8988T (cell line): ENCODE measurements around the gene STK11.

Experiments
- DNase-seq: peaks from one replicate; pipeline ENCODE4 v3.0.0; 2011

Gene STK11

DNA sequence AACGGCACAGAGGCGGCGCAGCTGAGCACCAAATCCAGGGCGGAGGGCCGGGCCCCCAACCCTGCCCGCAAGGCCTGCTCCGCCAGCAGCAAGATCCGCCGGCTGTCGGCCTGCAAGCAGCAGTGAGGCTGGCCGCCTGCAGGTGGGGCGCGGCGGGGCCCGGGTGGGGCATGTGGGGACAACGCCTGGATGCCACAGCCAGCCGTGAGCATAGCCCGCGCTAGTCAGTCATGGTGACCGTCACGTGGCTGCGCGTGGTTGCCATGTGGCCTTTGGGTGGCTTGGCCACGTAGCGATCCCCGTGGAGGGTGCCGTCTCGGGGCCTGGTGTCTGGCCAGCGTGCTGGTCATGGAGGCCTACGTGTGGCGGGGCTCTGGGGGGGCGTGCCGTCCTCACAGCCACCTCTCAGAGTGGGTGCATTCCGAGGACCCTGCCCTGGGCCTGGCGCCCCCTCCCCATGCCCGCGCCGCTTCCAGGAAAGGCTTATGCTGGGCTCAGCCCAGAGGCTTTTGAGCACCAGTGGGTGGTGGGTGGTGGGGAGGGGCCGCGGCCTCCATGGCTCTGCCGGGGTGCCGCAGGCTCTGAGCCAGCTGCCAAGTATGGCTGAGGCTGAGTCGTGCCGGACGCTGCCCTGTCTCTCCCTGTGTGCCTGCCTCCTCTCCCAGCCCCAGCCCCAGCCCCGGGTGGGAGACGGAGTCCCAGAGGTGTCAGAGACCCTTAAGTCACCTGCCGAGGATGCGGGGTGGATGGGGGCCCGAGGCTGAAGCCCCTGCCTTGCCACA lies 21.1 kb downstream of the STK11 start:
- DNase-seq = no peak

DNA sequence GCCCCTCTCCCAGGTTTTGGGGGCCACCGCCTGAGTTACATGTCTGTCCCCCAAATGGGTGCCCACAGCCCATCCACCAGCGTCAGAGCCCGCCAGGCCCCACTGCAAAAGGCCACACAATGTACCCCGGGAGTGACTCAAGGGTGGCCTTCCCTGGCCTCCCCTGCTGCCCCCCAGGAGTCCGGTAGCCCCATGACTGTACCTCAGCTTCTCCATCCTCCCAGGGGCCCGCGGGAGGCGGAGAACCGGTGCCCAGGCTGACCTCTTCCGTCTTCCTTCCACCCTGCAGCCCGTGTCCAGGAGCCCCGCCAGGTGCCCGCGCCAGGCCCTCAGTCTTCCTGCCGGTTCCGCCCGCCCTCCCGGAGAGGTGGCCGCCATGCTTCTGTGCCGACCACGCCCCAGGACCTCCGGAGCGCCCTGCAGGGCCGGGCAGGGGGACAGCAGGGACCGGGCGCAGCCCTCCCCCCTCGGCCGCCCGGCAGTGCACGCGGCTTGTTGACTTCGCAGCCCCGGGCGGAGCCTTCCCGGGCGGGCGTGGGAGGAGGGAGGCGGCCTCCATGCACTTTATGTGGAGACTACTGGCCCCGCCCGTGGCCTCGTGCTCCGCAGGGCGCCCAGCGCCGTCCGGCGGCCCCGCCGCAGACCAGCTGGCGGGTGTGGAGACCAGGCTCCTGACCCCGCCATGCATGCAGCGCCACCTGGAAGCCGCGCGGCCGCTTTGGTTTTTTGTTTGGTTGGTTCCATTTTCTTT lies 21.9 kb downstream of the STK11 start:
- no peak for DNase-seq

DNA sequence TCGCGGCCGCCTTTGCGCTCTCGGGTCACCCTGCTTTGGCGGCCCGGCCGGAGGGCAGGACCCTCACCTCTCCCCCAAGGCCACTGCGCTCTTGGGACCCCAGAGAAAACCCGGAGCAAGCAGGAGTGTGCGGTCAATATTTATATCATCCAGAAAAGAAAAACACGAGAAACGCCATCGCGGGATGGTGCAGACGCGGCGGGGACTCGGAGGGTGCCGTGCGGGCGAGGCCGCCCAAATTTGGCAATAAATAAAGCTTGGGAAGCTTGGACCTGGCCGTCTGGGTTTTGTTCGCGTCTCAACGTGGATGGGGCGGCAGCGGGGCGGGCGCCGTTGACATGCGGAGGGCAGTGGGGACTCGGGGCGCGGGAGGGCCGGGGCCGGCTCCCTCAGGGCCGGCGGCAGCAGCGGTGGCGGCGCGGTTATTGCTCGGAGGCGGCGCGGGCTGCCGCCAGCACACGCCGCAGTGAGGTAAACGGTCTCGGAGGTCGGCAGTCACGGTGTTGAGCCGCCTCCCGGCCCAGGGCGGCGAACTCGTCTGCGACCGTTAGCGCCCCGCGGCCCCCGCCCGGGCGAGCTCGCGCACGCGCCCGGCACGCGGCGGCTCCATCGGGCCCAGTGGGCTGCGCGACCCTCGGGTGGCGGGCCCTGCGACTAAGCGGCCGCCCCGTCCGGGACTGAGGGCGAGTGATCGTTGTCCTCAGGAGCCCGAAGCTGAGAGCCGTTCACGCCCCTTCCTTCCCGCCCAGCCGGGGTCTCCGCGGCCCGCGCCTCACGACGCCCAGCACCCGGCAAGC lies 22.8 kb downstream of the STK11 start:
- DNase-seq = no peak

DNA sequence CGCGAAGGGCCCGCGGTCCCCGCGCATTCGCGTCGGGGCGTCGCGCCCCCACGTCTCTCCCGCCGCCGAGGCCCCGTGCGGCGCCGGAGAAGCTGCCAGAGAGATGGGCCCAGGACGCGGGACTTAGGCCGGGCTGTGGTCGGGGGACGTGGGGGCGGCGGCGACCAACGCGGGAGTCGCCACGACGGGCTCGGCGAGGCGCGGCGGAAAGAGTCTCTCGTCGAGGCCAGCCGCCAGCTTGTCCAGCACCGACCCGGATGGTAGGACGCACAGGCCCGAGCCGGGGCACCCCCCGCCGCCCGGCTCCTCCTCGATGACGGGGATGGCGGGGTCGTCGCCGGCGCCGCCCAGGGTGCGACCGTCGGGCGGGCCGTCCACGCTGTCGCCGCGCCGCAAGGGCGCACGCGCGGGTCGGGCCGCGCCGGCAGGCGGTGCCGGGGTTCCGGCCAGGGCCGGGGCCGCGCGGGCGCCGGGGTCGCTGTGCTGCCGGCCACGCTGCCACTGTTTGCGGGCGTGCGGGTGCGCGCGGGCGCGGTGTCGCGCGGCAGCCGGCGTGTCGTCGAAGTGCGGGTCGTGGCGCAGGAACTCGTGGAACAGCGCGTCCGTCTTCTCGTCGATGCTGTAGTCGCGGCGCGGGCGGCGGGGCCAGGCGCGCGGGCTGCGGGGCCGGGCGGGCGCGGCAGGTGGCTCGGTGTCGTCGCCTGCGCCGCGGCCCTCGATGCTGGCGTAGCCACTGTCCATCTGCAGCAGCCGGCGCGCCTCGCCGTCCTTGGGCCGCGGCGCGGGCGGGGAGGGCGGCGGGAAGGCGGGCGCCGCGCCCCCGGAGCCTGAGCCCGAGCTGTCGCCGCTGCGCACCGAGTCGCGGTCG lies 23.7 kb downstream of the STK11 start:
- no peak for DNase-seq

DNA sequence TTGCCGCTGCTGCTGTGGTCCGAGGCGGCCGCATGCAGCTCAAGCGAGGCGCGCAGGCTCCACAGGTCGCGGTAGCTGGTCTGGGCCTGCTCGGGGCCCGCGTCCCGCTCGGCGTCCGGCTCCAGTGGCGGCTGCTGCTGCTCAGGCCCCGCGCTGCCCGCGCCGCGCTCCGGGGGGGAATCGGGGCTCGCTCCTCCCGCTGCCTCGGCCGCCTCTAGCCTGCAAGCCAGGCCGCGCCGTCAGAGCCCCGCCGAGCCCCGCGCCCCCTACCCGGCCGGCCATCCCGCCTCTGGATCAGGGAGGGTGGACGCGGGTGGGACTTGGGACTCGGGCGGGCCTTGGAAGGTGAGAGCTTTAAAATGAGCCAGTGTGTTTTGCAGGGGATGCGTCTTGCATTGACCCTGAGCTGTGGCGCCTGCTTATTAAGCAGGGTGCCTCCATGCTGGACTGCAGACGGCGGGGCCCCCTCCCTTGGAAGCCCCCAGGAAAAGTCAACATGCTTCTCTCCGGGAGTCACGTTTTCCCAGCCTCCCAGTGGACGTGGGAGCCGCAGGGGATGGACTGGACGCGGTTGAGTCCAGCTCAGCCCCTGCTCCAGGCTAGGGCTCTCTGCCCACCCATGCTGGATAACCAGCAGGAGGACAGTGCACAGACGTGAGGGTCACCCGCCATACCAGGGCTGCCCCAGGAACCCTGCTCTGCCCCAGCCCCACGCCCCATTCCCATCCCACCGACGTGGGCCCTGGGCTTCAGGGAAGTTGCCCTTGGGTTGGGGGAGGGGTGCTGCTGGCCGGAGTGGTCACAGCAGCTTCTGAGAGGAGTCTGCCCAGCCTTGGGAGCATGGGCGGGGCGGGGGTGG lies 24.6 kb downstream of the STK11 start:
- DNase-seq = no peak

DNA sequence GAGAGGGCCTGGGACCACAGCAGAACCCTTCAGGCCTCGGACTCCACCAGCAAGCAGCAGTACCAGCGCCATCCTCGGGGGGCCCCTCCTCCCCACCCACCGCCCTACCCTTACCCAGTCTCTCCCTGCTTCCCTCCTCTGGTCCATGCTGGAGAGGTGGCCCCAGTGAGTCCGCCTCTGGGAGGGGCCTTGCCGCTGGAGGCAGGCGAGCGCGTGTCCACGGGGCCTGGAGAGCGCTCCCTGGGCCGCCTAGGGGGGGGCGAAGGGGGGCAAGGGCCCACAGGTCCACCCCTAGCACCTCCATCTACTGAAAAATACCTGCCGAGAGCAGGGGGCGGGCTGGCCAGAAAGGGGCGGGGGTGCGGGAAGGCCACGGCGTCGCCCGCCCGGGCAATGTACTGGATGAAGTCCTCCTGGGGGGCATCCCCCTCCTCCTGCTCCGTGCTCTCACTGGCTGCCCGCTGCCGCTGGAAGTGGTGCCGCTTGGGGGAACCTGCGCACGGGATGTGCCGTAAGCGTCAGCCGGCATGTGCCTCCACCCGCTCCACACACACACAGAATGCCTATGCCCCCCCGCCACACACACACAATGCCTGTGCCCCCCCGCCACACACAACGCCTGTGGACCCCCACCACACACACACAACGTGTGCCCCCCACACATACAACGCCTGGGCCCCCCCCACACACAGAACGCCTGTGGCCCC lies 25.4 kb downstream of the STK11 start:
- peak; percentile 75 for DNase-seq

DNA sequence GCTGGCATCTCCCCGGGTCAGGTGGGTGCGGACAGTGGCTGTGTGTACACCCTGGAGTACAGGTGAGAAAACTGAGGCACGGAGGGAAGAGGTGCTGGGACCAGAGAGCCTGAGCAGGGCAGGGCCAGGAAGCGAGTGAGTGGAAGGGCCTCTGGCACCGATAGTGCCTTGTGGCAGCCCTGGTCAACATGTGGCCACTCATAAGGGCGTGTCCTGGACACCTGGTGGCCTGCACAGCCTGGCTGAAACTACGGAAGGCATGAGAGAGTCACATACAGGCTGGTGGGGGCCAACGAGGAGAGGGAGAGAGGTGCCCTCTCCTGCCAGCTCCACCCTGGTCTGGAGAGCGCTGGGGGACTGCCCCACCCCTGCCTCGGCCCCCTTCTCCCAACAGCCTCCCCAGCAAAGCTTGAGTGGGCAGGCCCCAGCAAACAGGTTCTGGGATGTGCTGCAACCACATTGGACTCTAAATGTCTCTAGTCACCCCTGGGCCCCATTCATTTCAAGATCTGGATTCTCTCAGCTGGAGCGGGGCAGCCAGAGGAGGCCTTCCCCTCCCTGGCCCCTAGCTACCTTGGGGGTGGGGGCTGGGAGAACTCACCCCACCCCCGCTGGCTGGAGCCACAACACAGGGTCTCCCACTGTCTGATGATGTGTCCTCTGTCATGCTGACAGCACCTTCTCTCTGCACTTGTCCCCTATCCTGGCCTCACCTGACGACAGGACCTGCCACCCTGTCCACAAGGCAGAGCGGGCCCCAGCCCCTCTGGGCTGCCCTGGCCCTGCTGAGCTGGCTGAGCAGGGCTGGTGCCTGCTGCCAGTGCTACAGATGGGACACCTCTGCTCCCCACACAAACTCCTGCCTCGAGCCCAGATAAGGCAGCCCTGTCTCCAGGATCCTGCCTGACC lies 26.4 kb downstream of the STK11 start:
- no peak for DNase-seq

DNA sequence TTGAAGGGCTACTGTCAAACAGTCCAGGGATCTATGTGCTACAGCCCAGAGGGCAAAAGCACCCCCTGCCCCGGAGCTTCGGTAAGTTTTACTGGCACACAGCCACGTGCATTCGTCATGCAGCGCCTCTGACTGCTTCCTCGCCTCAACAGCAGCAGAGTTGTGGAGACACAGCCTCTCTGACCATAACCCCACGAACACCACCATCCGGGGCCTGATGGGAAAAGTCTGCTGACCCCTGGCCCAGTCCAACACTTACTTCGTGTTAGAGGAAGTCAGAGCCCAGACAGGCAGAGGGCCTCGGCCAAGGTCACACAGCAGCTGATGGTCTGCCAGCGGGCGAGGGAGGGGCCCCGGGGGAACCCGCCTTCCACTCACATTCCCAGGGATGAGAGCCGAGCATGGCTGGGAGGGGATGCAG lies 27.1 kb downstream of the STK11 start:
- no peak for DNase-seq

DNA sequence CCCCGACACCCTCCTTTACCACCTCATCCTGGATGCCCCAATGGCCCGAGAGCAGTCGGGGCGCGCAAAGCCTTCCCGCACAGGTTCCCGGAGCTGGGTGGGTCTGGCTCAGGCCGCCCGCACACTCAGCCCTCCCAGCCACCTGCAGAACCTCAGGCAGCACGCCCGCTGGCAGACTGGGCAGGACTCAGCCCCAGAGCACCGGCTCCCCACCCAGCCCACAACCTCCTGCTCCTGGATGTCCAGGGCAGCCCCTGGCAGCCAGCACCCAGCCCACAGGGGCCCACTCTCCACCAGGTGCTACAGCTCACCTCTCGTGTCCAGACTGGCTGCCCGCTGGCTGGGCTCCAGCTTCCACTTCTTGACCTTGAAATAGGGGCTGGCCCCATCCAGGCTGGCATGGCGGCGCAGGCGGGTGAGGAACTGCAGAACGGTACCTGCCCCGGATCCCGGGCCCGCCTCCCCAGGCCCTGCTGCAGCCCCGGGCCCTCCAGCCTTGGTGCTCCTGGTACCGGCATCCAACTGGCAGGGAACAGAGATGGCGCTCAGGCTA lies 27.6 kb downstream of the STK11 start:
- DNase-seq = no peak

DNA sequence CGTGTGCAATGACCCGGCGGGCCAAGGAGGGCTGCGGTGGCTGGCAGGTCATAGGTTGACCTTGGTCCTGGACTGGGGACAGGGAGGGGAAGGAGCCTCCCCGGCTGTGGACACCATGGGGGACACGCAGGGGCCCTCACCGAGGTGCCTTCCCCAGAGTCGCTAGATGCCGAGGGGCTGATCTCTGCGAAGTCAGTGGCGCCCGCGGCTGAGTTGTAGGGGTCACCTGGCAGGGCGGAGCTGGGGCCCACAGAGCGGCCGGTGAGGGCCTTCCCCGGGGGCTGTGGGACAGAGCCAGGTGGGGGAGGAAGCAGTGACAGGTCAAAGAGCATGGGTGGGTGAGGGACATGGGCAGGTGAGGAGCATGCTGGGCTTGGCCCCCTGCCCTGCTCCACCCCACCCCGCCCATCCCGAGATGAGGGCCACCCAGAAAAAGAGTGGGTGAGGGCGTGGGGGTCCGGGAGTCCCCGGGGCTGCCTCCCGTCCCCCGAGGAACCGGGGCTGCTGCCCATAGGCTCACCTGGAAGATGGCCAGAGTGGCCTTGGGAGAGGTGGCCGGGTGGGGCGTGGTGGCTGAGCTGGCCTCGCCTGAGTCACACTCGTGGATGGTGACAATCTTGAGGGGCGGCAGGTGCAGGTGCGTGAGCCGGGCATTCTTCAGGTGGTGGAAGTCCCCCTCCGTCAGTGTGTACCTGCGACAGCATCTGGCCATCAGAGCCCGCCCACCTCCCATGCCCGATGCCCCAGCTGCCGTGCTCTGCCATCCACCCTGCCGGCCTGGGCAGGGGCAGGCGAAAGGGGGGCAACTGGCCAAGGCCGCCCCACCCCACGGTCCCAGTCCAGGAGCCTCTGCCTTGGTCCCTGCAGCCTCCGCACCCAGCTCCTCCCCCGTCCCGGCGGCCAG lies 28.7 kb downstream of the STK11 start:
- no peak for DNase-seq

DNA sequence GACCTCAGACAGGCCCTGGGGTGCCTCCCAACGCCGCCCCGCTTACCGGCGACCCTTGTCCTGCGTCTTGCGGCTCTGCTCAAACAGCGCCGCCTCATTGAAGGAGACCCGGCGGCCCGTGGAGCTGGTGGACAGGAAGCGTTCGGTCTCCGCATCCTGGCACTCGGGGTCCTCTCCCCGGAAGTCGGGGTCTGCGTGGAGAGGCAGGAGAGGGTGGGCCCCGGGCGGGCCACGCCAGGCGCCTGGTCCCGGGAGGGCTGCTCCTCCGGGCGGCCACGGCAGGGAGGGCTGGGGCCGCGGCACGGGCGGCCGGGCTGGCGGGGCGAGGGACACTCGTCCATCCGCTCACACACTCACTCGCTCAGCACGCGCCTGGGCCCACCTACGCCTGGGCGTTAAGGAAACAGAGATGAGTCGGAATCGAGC lies 29.4 kb downstream of the STK11 start:
- no peak for DNase-seq

DNA sequence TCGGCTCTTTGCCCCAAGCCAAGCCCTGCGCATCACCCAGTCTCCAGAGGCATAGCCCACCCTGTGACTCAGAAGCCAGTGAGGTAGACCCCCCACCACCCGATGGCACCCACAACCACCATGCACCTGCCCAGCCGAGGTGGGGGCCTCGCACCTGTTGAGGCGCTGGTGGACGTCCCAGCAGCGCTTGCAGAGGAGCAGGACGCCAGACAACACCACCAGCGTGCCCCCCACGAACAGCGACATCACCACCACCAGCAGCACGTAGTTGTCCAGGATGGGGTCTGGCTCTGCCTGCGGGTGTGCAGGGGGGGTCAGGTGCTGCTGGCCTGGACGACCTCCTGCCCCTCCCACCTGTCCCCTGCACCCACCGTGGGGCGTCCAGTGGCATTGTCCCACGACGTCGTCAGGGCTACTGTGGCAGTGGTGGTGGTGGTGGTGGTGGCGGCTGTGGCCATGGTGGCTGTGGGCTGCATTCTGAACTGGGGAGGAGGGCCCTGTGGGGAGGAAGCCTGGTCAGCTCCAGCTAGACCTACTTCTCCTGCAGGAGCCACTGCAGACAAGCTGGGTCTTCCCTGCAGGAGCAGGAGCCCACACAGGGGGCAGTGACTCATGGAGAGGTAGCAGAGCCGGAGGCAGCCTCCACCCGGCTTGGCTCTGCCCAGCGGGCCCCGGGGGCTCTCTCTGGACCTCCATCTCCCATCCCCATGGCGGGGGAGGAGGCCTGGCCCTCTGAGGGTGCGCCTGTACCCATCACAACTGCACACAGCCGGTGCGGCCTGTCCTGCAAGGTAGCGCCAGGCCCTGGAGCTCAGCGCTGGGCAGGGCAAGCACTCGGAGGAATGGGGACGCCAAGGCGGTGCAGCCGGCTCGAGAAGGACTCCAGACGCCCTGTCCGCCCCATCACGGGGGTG lies 30.3 kb downstream of the STK11 start:
- peak; percentile 90 for DNase-seq

DNA sequence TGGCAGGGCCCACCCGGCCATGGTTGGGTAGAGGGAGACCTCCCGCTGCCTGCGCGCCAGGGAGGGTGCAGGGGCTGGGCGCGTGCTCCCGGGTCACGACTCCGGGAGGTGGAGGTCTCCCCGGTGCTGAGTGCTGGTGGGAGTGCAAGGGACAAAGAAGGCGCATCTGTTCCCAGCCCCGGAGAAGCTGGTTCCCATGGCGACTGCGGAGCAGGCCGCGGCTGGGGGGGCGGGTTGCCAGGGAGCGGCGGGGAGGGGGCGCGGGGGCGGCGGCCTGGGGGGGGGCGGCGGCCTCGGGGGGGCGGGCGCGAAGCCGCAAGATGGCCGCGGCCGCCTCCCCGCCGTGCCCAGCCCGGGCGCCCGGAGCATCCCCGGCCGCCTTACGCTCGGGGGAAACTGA lies 31.0 kb downstream of the STK11 start:
- DNase-seq = no peak

DNA sequence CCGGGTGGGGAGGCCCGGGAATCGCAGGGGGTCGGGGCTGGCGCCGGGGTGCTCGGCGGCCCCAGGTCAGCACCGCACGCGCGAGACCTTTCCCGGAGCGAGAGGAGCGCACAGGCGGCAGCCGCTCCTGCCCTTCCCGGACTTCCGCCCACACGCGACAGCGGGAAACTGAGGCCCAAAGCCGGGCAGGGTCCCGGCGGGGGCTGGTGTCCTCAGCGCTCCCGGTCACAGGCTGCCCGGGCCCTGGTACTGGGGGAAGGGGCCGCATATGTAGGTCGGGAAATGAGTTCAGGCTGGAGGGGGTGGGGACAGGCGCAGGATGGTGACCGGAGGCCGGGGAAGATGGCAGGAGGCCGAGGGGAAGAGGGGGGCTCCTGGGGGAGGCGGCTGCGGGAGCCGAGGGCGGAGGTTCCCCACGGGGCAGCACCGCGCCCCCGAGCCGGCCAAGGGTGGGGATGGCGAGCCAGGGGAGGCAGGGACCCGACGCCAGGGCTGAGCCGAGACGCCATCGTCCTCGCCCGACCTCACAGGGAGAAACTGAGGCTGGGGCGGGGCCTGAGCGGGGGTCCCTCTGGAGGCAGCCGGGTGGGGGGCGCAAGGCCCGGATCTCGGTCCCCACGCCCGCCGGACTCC lies 31.6 kb downstream of the STK11 start:
- no peak for DNase-seq

DNA sequence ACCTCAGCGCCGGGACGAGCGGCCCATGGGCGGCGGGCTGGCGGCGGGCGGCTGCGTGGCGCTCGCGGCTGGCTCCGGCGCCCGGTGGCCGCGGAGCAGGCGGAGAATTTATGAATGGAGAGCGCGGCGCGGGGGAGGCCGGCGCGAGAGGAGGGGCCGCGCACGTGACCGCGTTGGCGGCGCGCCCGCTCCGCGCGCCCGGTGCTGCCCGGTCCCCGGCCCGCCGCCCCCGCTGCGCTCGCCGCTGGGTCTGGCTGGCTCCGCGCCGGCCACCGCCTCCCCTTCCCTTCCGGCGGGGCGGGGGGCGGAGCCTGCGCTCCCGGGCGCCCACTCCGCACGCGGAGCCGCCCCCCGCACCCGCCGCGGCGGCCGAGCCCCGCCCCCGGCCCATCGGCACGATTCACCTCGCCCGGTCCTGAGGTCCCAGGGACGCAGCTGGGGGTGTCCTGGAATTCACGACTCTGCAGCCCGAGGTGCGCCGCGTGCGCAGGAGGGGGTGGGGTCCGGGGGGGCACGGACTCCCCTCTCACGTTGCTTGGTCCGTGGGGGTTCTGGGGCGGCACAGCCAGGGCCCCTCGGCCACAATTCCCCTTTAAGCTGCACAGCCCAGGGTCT lies 32.3 kb downstream of the STK11 start, which contains the start of gene CBARP:
Gene CBARP (minus strand): TSS at position 252 of the 615 bp plus-strand sequence. CDS start 1,905 bp downstream, outside the sequence.
- DNase-seq = peak; percentile 82
